Astrocyte (in vitro differentiated cells and primary cell): ENCODE data around the gene ZNF14. TPM values are rescaled to one million over a fixed set of nuclear protein-coding genes. Genes with fewer than 3 reads are reported as not detected.
"Not testable (repeated sequence)": the region's sequence is repeated elsewhere in the genome, so short reads cannot be mapped to it uniquely, and the experiment has no call there.

ENCODE experiments used
- DNase-seq: peaks from one replicate; pipeline ENCODE4 v3.0.0-alpha.2; 2010; ENCODE audit warnings: low read depth
- FAIRE-seq: peaks from 2 replicates; lab custom pipeline; 2011; peaks lifted over from hg19 to GRCh38; lab: Jason Lieb, UNC
- H2AFZ ChIP-seq: 2 replicates; pipeline ENCODE4 v1.6.0; 2012; ENCODE audit warnings: low read depth, low read length, inconsistent platforms
- H3K27ac ChIP-seq: 2 replicates; pipeline ENCODE4 v1.5.1; 2011; ENCODE audit warnings: low read depth, low read length, inconsistent platforms
- H3K27me3 ChIP-seq: 2 replicates; pipeline ENCODE4 v1.6.0; 2011; ENCODE audit warnings: low read length, inconsistent platforms; ENCODE audit not compliant: insufficient read depth
- H3K36me3 ChIP-seq: 2 replicates; pipeline ENCODE4 v1.5.1; 2011; ENCODE audit warnings: low read length, inconsistent platforms; ENCODE audit not compliant: insufficient read depth
- H3K4me1 ChIP-seq: 2 replicates; pipeline ENCODE4 v1.5.1; 2011; ENCODE audit warnings: low read length, inconsistent platforms; ENCODE audit not compliant: insufficient read depth
- H3K4me2 ChIP-seq: 2 replicates; pipeline ENCODE4 v1.6.0; 2012; ENCODE audit warnings: low read length, inconsistent platforms
- H3K4me3 ChIP-seq: 2 replicates; pipeline ENCODE4 v1.5.1; 2011; ENCODE audit warnings: low read depth, mild to moderate bottlenecking, low read length, inconsistent platforms; ENCODE audit not compliant: insufficient read depth
- H3K79me2 ChIP-seq: 2 replicates; pipeline ENCODE4 v1.6.0; 2012; ENCODE audit warnings: mild to moderate bottlenecking, low read length, inconsistent platforms; ENCODE audit not compliant: insufficient read depth
- H3K9ac ChIP-seq: 2 replicates; pipeline ENCODE4 v1.6.0; 2012; ENCODE audit warnings: mild to moderate bottlenecking, low read length, inconsistent platforms
- H3K9me3 ChIP-seq: 2 replicates; pipeline ENCODE4 v1.5.1; 2012; ENCODE audit warnings: low read depth, mild to moderate bottlenecking, low read length, inconsistent platforms; ENCODE audit not compliant: insufficient read depth
- H4K20me1 ChIP-seq: 2 replicates; pipeline ENCODE4 v1.6.0; 2012; ENCODE audit warnings: low read length, inconsistent platforms; ENCODE audit not compliant: insufficient read depth
- H3K27ac Mint-ChIP-seq: one replicate; pipeline ENCODE4 v1.8.0; 2021; ENCODE audit warnings: mild to moderate bottlenecking, mixed read lengths; ENCODE audit not compliant: unreplicated experiment
- H3K27me3 Mint-ChIP-seq: one replicate; pipeline ENCODE4 v1.8.0; 2021; ENCODE audit warnings: low read depth, mixed read lengths; ENCODE audit not compliant: unreplicated experiment
- H3K36me3 Mint-ChIP-seq: one replicate; pipeline ENCODE4 v1.8.0; 2021; ENCODE audit warnings: low read depth, mixed read lengths; ENCODE audit not compliant: unreplicated experiment
- H3K4me1 Mint-ChIP-seq: one replicate; pipeline ENCODE4 v1.8.0; 2021; ENCODE audit warnings: low read depth, mixed read lengths; ENCODE audit not compliant: unreplicated experiment
- H3K4me3 Mint-ChIP-seq: one replicate; pipeline ENCODE4 v1.8.0; 2021; ENCODE audit warnings: mild to moderate bottlenecking, moderate library complexity, mixed read lengths; ENCODE audit not compliant: unreplicated experiment
- H3K9me3 Mint-ChIP-seq: one replicate; pipeline ENCODE4 v1.8.0; 2021; ENCODE audit warnings: mild to moderate bottlenecking, mixed read lengths; ENCODE audit not compliant: unreplicated experiment
- EZH2 ChIP-seq: IDR thresholded peaks from 2 replicates; pipeline ENCODE4 v1.6.1; 2012; ENCODE audit warnings: mild to moderate bottlenecking, low read length, inconsistent platforms; ENCODE audit not compliant: insufficient read depth
- total RNA-seq: library from RNA; stranded (reverse); gene quantifications from 2 replicates; pipeline ENCODE4 v1.2.1, GENCODE V29; 2021
- TF ChIP-seq, protein P1 (sequence below): IDR thresholded peaks from 2 replicates; pipeline ENCODE4 v1.5.1; 2011; ENCODE audit warnings: low read depth, mild to moderate bottlenecking, inconsistent platforms, low read length, moderate library complexity; ENCODE audit not compliant: insufficient read depth

ZNF14 gene
- total RNA-seq, 1 donor from 2014 or later = 4.4 TPM

DNA sequence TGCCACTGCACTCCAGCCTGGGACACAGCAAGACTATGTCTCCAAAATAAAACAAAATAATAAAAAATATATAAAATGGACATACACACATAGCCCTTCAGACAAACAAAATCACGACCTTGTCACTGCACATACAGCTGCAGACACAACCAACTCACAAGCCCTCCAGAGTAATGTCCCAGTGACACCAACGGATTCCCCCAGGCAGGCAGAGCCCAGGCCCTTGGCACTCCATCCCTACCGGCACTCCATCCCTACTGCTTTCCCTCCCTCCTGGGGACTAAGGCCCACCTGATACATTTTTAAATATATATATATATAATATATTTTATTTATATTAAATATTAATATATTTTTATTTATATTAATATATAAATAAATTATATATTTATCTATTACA is 45.8 kb downstream of the ZNF14 start:
- Mint-ChIP-seq H3K9me3 (peaks cover 22% of the 10 kb centered on the region), H3K36me3 (peaks cover 25% of the 10 kb centered on the region), H3K27ac (no peak overlapping the region), H3K4me3 (no peak overlapping the region), H3K27me3 (no peaks in the 10 kb centered on the region), H3K4me1 (no peaks in the 10 kb centered on the region)
- Histone ChIP-seq H3K36me3 (no peaks in the 10 kb centered on the region), H3K4me1 (no peaks in the 10 kb centered on the region), H3K4me2 (no peak overlapping the region), H3K79me2 (no peaks in the 10 kb centered on the region), H3K27me3 (no peaks in the 10 kb centered on the region), H3K4me3 (no peak overlapping the region), H3K9me3 (peaks cover 2% of the 10 kb centered on the region), H2AFZ (no peak overlapping the region), H3K27ac (no peak overlapping the region), H3K9ac (no peak overlapping the region), H4K20me1 (no peaks in the 10 kb centered on the region)
- no peak for TF ChIP-seq EZH2
- TF ChIP-seq, protein P1, sequence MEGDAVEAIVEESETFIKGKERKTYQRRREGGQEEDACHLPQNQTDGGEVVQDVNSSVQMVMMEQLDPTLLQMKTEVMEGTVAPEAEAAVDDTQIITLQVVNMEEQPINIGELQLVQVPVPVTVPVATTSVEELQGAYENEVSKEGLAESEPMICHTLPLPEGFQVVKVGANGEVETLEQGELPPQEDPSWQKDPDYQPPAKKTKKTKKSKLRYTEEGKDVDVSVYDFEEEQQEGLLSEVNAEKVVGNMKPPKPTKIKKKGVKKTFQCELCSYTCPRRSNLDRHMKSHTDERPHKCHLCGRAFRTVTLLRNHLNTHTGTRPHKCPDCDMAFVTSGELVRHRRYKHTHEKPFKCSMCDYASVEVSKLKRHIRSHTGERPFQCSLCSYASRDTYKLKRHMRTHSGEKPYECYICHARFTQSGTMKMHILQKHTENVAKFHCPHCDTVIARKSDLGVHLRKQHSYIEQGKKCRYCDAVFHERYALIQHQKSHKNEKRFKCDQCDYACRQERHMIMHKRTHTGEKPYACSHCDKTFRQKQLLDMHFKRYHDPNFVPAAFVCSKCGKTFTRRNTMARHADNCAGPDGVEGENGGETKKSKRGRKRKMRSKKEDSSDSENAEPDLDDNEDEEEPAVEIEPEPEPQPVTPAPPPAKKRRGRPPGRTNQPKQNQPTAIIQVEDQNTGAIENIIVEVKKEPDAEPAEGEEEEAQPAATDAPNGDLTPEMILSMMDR = no peak
- DNase-seq = no peak
- no peak for FAIRE-seq

- Mint-ChIP-seq H3K27ac (no peak overlapping the region), H3K27me3 (no peaks in the 10 kb centered on the region), H3K4me1 (no peaks in the 10 kb centered on the region), H3K9me3 (peaks cover 24% of the 10 kb centered on the region), H3K4me3 (no peak overlapping the region), H3K36me3 (peaks cover 26% of the 10 kb centered on the region)
- DNase-seq (no peak), FAIRE-seq (no peak)
- no peaks in the 10 kb centered on the region for H3K4me1 ChIP-seq
- no peak overlapping the region for H3K4me2 ChIP-seq
- no peaks in the 10 kb centered on the region for H3K79me2 ChIP-seq
- no peak for TF ChIP-seq EZH2
- TF ChIP-seq, protein P1 = no peak
- no peak overlapping the region for H3K4me3 ChIP-seq
- H3K9ac ChIP-seq = no peak overlapping the region
- H3K27ac ChIP-seq = no peak overlapping the region
- no peaks in the 10 kb centered on the region for H3K36me3 ChIP-seq
- no peaks in the 10 kb centered on the region for H3K27me3 ChIP-seq
- H4K20me1 ChIP-seq = no peaks in the 10 kb centered on the region
- peaks cover 3% of the 10 kb centered on the region for H3K9me3 ChIP-seq
- H2AFZ ChIP-seq = no peak overlapping the region
Measured at GRCh38 chr19:19686580-19686979, 46.3 kb downstream of the ZNF14 start.

DNA sequence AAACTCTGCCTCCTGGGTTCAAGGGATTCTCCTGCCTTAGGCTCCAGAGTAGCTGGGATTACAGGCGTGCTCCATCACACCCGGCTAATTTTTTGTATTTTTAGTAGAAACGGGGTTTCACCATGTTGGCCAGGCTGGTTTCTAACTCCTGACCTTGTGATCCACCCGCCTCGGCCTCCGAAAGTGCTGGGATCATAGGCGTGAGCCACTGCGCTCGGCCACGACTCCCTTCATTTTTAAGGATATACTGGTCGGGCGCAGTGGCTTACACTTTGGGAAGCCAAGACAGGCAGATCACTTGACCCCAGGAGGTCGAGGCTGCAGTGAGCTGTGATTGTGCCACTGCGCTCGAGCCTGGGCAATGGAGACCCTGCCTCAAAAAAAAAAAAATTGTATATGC is 46.8 kb downstream of the ZNF14 start:
- H3K4me3 Mint-ChIP-seq, H3K4me1 Mint-ChIP-seq, H3K4me3 ChIP-seq, H3K27me3 Mint-ChIP-seq, H3K9ac ChIP-seq, H3K27ac Mint-ChIP-seq, H3K36me3 ChIP-seq, H3K79me2 ChIP-seq, H2AFZ ChIP-seq, DNase-seq, H4K20me1 ChIP-seq, H3K27me3 ChIP-seq, H3K27ac ChIP-seq, H3K9me3 ChIP-seq, H3K4me2 ChIP-seq, H3K4me1 ChIP-seq, FAIRE-seq: not testable (repeated sequence)
- H3K9me3 Mint-ChIP-seq = peaks cover 28% of the 10 kb centered on the region
- peaks cover 30% of the 10 kb centered on the region for H3K36me3 Mint-ChIP-seq
